ENCODE data around the gene CXCL6.

The CXCL6 gene

DNA sequence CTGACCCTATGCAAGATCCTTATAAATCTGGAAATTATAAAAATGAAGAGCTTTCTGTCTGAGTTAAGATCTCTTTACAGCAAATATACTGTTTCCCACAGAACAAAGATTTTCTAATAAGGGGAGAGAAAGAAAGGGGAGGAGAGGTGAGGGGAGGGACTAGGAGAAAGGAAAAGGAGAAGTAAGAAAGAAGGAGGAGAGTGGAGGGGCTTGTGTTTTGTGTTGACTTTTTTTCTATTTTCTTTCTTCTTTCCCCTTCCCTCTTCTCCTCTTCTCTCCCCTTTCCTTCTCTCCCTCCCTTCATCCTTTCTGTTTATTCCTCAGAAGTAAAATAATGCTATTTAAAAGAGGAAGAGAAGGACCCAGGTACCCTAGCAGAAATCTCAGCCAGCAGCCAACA, 6.2 kb downstream of the CXCL6 start:
- no peak for DNase-seq (ENCODE audit: low read depth in 2 of 2, low spot score in 1 of 2)

DNA sequence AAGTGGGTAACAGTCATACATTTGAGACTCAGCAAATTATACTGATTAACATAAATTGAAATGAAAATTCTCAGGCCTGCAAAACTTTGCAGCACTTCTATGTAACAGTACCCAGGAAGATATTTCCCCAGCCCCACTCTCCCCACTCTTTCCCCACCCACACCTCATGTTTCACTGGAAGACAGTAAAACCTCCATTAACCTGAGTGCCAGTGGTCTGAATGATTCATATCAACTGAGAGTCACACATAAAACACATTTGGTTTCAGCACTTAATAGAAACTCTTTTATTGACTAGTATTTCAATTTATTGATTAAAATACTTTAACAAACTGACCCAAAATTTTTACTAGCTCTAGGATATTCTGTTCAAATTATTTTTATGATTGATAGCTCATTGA, 6.9 kb downstream of the CXCL6 start:
- no peak for DNase-seq (ENCODE audit: low read depth in 2 of 2, low spot score in 1 of 2)

DNA sequence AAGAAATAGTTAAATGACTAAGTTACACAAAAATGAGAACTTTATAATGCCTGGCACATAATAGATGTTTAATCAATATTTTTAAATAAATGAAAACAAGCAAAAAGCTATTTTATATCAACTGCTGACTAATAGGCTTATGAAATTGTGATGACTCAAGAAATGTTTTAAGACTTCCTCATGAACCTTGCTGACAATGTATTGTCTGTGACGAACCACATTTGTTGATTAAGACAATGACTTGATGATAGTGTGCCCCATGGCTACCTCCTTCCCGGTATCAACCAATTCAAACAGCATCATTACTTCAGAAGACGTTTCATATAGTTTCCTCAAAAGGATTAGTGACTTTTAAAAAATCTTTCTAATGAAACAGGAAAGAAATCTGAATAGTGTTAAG, 7.9 kb downstream of the CXCL6 start:
- DNase-seq (ENCODE audit: low read depth in 2 of 2, low spot score in 1 of 2): no peak

- DNase-seq (ENCODE audit: low read depth in 2 of 2, low spot score in 1 of 2): no peak
These were observed 8.3 kb downstream of the CXCL6 start for GRCh38 chr4:73844806-73845205.

- DNase-seq (ENCODE audit: low read depth in 2 of 2, low spot score in 1 of 2): no peak
These were observed 11.2 kb downstream of the CXCL6 start for GRCh38 chr4:73847526-73848182.

DNA sequence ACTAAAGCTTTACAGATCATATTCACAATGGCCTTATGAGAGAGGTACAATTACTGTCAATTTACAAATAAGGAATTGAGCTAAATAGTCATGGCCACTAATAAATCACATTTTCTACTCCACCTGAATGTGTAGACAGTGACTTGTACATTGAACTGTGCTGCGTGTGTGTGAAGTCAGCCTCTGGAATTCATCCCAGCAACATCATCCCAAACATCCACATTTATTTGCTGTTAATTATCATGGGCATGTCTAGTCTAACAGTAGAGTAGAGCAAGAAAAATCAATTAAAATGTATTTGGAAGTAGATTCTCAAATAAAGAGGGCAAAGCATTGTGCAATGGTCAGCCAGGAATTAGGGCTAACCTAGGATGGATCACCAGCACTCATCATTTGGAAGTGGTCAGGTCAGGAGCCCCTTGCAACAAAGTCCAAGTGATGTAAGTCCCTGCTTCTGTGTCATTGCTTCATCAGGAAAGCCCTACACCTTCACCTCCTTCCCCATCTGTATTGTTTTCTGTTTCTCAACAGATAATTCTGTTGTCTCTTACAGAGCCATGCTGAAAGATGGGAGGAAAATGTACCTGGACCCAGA, 11.8 kb downstream of the CXCL6 start:
- no peak for DNase-seq (ENCODE audit: low read depth in 2 of 2, low spot score in 1 of 2)

DNA sequence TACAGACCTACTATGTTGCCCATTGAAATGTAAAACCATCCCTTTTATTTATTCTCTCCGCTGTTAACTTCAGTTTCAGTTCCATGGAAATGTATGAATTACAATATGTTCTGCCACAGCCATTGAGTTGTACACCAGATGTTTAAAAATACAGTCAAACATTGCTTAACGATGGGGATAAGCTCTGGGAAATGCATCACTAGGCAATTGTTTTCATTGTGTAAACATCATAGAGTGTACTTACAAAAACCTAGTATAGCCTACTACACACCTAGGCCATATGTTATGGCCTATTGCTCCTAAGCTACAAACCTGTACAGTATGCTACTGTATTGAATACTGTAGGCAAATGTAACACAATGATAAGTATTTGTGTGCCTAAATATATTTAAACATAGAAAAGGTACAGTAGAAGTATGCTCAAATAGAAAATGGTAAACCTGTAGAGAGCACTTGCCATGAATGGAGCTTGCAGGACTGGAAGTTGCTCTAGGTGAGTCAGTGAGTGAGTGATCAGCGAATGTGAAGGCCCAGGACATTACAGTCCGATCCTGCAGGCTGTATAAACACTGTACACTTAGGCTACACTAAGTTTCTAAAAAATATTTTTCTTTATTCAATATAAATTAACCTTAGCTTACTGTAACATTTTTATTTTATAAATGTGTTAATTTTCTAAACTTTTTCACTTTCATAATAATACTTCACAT, 13.9 kb downstream of the CXCL6 start:
- DNase-seq (ENCODE audit: low read depth in 2 of 2, low spot score in 1 of 2): no peak

GRCh38 chr4:73851293-73851692, 14.8 kb downstream of the CXCL6 start:
- no peak for DNase-seq (ENCODE audit: low read depth in 2 of 2, low spot score in 1 of 2)

GRCh38 chr4:73852771-73853170, 16.3 kb downstream of the CXCL6 start:
- no peak for DNase-seq (ENCODE audit: low read depth in 2 of 2, low spot score in 1 of 2)

DNA sequence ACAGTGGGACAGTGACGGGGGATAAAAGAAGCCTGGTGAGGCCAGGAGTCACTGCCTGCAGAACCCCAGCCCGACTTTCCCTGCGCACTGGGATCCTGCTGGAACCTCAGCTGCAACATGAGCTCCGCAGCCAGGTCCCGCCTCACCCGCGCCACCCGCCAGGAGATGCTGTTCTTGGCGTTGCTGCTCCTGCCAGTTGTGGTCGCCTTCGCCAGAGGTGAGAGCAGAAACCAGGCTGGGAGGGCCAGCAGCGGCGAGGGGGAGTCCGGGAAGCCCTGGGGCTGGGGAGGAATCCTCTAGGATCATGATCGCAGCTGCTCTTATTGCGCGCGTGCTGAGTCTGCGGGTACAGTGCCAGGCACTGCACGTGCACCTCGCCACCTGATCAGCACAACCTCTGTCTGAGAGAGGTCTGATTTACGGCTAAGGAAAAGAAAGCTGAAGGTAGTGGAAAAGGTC, 16.8 kb downstream of the CXCL6 start, which contains the start of gene PF4V1:
TSS of gene PF4V1 (plus strand) at position 51 of the 459 bp plus-strand sequence. CDS start at position 118, 67 bp downstream.
- DNase-seq (ENCODE audit: low read depth in 2 of 2, low spot score in 1 of 2): no peak

DNA sequence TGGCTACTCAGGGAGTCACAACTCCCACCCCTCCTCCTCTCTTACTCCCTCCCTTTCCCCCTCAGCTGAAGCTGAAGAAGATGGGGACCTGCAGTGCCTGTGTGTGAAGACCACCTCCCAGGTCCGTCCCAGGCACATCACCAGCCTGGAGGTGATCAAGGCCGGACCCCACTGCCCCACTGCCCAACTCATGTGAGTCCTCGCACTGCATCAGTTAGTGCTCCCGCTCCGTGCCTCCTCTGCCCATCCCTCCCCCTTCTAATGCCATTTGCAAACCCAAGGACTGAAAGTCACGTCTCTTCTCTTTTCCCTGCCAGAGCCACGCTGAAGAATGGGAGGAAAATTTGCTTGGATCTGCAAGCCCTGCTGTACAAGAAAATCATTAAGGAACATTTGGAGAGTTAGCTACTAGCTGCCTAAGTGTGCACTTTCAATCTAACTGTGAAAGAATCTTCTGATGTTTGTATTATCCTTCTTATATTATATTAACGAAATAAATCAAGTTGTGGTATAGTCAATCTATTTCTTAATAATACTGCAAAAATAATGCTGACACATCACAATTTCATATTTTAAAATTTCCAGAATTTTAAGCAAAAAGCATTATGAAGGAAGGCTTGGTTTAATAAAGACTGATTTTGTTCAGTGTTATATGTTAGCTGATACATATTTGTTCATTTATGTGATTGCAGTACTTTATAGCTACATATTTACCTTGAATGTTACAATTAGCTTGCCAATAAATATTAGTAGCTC, 17.4 kb downstream of the CXCL6 start:
- DNase-seq (ENCODE audit: low read depth in 2 of 2, low spot score in 1 of 2): no peak

- no peak for DNase-seq (ENCODE audit: low read depth in 2 of 2, low spot score in 1 of 2)
These were observed 18.9 kb downstream of the CXCL6 start for GRCh38 chr4:73855406-73855805.

DNA sequence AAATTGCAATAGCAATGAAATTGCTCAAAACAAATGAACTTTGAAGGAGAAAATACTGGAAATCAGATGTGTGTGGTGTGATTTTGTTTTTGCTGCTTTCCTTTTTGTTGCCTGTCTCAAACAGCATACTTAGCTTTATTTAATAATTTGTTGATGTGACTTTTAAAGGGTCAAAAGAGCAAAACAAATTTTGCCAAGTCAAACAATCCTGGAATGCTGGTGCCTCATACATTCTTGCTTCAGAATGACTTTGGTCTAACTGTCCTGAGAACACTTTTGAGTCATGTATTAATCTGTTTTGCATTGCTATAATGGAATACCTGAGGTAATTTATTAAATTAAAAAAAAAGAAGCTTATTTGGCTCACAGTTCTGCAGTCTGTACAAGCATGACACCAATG, 20.0 kb downstream of the CXCL6 start:
- DNase-seq (ENCODE audit: low read depth in 2 of 2, low spot score in 1 of 2): no peak

GRCh38 chr4:73859614-73860088, 23.2 kb downstream of the CXCL6 start:
- no peak for DNase-seq (ENCODE audit: low read depth in 2 of 2, low spot score in 1 of 2)

- DNase-seq (ENCODE audit: low read depth in 2 of 2, low spot score in 1 of 2): no peak
These were observed 23.7 kb downstream of the CXCL6 start for GRCh38 chr4:73860181-73860580.

DNA sequence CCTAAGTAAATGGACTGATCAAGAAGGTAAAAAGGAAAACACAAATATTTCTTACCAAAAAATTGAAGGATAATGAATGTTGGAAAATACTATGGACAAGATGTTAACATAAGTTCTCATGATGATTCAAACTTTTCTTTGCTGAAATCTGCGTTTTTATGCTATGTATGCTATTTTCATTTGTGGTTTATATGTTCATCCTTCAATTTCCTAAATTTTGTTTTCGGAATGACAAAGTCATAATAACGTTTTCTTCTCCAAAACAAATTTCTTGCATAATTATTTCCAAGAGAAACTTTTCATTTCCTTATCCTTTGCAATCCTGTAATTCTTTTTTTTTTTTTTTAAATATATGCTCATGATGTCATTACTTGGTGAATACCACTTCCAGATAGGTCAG, 24.4 kb downstream of the CXCL6 start:
- no peak for DNase-seq (ENCODE audit: low read depth in 2 of 2, low spot score in 1 of 2)

DNA sequence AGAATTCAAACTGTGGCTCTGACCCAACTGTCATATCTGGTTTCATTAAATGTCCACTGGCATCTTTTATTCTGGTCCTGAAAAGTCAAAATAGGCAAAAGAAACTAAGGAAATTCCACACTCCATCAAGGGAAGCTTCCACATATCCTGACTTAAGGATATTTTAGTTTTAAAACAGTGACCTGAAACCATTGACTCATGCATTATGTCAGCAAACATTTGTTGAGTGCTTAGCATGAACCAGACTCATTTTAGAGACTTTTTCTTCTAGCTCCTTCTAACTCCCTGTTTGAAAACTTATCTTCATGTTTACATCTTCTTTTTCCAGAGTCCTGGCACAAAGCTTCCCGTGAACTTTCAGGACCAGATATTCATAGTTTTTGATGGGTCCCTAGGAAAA, 25.8 kb downstream of the CXCL6 start:
- no peak for DNase-seq (ENCODE audit: low read depth in 2 of 2, low spot score in 1 of 2)

DNA sequence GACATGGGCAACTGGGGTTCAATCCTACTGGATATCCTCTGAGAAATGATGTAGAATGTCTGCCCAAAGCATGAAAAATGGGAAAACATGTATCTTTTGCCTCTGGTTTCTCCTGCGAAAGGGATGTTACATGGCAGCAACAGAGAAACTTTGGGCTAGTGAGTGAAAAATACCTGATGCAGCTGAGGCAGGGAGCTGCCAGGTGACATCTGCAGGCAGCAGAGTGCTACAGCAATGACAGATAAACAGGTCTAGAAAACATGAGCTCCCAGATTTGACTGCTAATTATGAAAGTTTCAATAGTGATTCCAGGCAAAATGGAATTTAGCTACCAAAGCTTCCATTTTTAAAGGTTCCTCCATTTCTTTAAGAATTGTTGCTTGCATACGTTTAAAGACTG, 27.9 kb downstream of the CXCL6 start:
- no peak for DNase-seq (ENCODE audit: low read depth in 2 of 2, low spot score in 1 of 2)

- no peak for DNase-seq (ENCODE audit: low read depth in 2 of 2, low spot score in 1 of 2)
These were observed 28.5 kb downstream of the CXCL6 start for GRCh38 chr4:73864961-73865360.

GRCh38 chr4:73865431-73866096, 29.1 kb downstream of the CXCL6 start:
- no peak for DNase-seq (ENCODE audit: low read depth in 2 of 2, low spot score in 1 of 2)

DNA sequence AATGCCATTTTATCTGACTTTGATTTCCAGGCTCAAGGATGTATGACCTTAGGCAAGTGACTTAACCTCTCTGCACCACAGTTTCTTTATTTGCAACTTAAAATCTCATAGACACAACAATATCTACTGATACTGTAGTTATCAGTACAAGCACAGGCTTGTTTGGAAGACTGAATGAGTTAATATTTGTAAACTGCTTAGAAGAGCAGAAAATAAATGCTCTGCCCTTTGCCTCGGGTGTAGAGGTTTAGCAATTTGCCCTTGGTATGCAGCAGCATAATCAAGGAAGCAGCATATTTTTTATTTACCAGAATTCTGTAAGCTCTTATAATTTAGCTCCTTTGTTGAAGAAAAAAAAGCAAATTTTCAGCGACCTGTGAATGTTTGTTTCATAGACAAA, 29.8 kb downstream of the CXCL6 start:
- DNase-seq (ENCODE audit: low read depth in 2 of 2, low spot score in 1 of 2): no peak
